Measurements from ENCODE around the gene FAAH2. TPM values are rescaled to one million over a fixed set of nuclear protein-coding genes. Genes with fewer than 3 reads are reported as not detected.
A peak's percentile ranks its signal among the peaks of the same experiment; 100 is the strongest.

Gene FAAH2
- total and polyA plus RNA-seq, 2 donors from 2014 or later = 17.0 to 17.1 TPM

DNA sequence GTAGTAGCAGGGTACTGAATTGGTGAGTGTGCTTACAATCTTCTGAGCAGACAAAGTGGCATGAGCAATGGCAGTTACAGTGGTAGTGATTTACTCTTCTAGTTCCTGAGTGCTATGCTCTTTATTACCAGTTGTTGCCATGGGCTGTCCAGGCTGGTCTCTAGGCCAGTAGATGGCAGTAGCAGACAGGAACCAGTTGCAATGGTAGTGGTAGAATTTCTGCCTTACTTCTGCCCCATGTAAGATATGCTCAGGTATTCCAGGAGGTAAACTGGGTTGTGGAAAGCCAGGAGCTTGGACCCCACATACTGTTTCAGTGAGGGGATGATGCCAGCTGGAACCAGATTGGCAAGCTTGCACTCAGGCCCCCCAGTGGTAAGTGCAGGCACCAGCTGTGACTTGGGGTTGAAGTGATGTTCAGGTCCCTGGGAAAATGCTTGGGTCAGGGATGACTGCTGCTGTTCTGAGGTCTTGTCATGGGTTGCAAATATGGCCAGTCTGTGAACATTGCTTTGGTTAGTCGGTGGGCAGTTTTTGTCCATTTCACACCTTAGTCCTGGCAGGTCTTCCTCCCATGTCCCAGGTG is 242.3 kb downstream of the FAAH2 start:
- DNase-seq (peak in 1 of 5 donors; percentile 3), FAIRE-seq (no peak)
- H3K9ac ChIP-seq (ENCODE audit: low read length in 3 of 3) = no peak overlapping the region
- TF ChIP-seq, protein P1, sequence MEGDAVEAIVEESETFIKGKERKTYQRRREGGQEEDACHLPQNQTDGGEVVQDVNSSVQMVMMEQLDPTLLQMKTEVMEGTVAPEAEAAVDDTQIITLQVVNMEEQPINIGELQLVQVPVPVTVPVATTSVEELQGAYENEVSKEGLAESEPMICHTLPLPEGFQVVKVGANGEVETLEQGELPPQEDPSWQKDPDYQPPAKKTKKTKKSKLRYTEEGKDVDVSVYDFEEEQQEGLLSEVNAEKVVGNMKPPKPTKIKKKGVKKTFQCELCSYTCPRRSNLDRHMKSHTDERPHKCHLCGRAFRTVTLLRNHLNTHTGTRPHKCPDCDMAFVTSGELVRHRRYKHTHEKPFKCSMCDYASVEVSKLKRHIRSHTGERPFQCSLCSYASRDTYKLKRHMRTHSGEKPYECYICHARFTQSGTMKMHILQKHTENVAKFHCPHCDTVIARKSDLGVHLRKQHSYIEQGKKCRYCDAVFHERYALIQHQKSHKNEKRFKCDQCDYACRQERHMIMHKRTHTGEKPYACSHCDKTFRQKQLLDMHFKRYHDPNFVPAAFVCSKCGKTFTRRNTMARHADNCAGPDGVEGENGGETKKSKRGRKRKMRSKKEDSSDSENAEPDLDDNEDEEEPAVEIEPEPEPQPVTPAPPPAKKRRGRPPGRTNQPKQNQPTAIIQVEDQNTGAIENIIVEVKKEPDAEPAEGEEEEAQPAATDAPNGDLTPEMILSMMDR (IDR thresholded peaks at IDR 0.05; ENCODE audit: borderline replicate concordance, extremely low read depth, insufficient read depth) = peak; percentile 10
- no peak overlapping the region for H3K27ac ChIP-seq (ENCODE audit: low read depth in 2 of 2, low read length in 2 of 2)
- no peaks in the 10 kb centered on the region for H3K27me3 ChIP-seq (ENCODE audit: control insufficient read depth, insufficient read depth, low read length)
- no peaks in the 10 kb centered on the region for H3K36me3 ChIP-seq (ENCODE audit: control insufficient read depth in 2 of 3, insufficient read depth in 3 of 3, low read length in 3 of 3)
- no peak overlapping the region for H3K4me3 ChIP-seq (ENCODE audit: low read length in 3 of 3)
- H3K9me3 ChIP-seq (ENCODE audit: control insufficient read depth in 2 of 3, insufficient read depth in 1 of 3, low read length in 3 of 3) = no peaks in the 10 kb centered on the region
- no peaks in the 10 kb centered on the region for H3K4me1 ChIP-seq (ENCODE audit: control insufficient read depth in 2 of 3, insufficient read depth in 2 of 3, low read depth in 1 of 3, low read length in 3 of 3)
- intact Hi-C loops (cut with DNase I) = no loop called here

Other genes with a start within 250 kb of the FAAH2 start
- gene SPIN2B, start 165.2 kb upstream of the FAAH2 start, total RNA-seq = 13.7 TPM
- 10.9 TPM for gene SPIN2B, start 165.2 kb upstream of the FAAH2 start, polyA plus RNA-seq (ENCODE audit: insufficient read depth, low read depth, low replicate concordance)
- 0.63 TPM for gene SPIN2A, start 149.3 kb upstream of the FAAH2 start, total RNA-seq
- gene SPIN2A, start 149.3 kb upstream of the FAAH2 start, polyA plus RNA-seq (ENCODE audit: insufficient read depth, low read depth, low replicate concordance) = not detected